Adipocyte (in vitro differentiated cells): ENCODE data around the gene ACSBG1.

Experiments
- DNase-seq: peaks from one replicate; pipeline ENCODE4 v3.0.0-alpha.2; 2015; ENCODE audit warnings: low read depth
- H3K27me3 ChIP-seq: replicated peaks from 2 replicates; pipeline ENCODE4 v1.7.0; 2013; ENCODE audit warnings: mild to moderate bottlenecking, low read length, moderate library complexity; ENCODE audit not compliant: control insufficient read depth, insufficient read depth
- H3K36me3 ChIP-seq: 2 replicates; pipeline ENCODE4 v1.7.0; 2013; ENCODE audit warnings: low read length, mild to moderate bottlenecking, moderate library complexity; ENCODE audit not compliant: control insufficient read depth, insufficient read depth, severe bottlenecking
- H3K4me1 ChIP-seq: 2 replicates; pipeline ENCODE4 v1.7.0; 2013; ENCODE audit warnings: mild to moderate bottlenecking, low read length, moderate library complexity; ENCODE audit not compliant: control insufficient read depth, insufficient read depth
- H3K4me3 ChIP-seq: 2 replicates; pipeline ENCODE4 v1.7.0; 2013; ENCODE audit warnings: mild to moderate bottlenecking, low read length, moderate library complexity
- H3K9ac ChIP-seq: 2 replicates; pipeline ENCODE4 v1.7.0; 2013; ENCODE audit warnings: mild to moderate bottlenecking, low read length, moderate library complexity
- H3K9me3 ChIP-seq: 2 replicates; pipeline ENCODE4 v1.7.0; 2013; ENCODE audit warnings: mild to moderate bottlenecking, low read length, moderate library complexity; ENCODE audit not compliant: control insufficient read depth

Gene ACSBG1

DNA sequence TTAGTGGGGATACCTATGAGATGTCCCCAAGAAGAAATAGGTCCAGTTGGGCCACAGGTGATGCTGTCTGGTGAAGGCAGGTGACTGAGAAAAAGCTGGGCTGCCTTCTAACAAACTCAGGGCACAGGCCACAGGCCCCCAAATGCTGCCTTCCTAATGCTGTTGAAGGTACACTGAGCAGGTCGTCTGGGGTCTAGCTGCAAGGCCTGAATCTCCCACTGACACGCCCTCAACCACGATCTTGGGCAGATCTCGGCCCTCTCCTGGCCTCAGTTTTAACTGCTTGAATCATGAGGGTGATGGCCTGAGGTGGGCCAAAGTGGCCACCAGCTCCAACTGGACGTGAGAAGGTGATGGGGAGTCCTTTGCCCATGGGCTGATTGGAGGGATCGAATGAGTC lies 2.1 kb upstream of the ACSBG1 start:
- Histone ChIP-seq H3K9ac (no peak overlapping the region), H3K27me3 (peaks cover 56% of the 10 kb centered on the region), H3K36me3 (no peaks in the 10 kb centered on the region), H3K4me3 (no peak overlapping the region), H3K9me3 (no peaks in the 10 kb centered on the region), H3K4me1 (no peaks in the 10 kb centered on the region)
- no peak for DNase-seq

DNA sequence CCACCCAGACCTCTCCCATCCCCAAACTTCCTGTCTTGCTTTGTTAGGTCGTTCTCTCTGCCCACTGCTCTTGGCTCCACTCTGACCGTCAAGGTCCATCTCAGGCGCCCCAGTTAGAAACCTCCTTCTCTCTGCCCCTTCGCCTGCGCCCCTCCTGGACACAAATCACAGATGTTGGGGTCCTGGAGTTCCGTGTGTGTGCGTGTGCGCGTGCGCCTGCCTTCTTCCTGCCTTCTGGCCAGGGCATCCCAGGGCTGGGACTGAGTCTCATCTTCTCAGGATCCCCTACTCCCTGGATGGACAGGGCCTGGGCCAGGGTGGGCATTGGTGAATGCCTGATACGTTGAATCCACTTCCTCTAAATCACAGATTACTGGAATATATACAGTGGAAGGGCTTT lies 869 bp downstream of the ACSBG1 start:
- Histone ChIP-seq H3K4me1 (no peaks in the 10 kb centered on the region), H3K9ac (no peak overlapping the region), H3K36me3 (no peaks in the 10 kb centered on the region), H3K9me3 (no peaks in the 10 kb centered on the region), H3K4me3 (no peak overlapping the region), H3K27me3 (peaks cover 69% of the 10 kb centered on the region)
- DNase-seq, result no peak

DNA sequence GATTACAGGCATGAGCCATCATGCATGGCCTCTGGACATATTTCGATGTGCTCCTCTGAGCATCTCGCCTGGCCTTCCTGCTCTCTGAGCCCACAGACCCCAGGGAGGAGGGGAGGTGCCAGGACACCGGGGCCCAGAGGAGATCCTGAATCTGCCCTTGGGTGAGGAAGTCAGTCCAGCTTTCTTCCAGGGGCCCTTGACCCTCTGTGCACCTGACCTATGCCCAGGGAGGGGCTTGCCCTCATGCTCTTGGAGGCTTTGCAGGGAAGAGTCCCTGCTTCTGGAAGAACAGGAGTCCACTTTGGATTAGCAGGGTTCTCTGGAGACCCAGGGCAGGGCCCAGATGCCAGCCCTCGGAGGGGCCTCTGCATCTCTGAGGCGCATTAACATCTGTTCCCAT lies 1.4 kb downstream of the ACSBG1 start:
- Histone ChIP-seq H3K27me3 (peaks cover 68% of the 10 kb centered on the region), H3K9ac (no peak overlapping the region), H3K4me3 (no peak overlapping the region), H3K9me3 (no peaks in the 10 kb centered on the region), H3K36me3 (no peaks in the 10 kb centered on the region), H3K4me1 (no peaks in the 10 kb centered on the region)
- no peak for DNase-seq

DNA sequence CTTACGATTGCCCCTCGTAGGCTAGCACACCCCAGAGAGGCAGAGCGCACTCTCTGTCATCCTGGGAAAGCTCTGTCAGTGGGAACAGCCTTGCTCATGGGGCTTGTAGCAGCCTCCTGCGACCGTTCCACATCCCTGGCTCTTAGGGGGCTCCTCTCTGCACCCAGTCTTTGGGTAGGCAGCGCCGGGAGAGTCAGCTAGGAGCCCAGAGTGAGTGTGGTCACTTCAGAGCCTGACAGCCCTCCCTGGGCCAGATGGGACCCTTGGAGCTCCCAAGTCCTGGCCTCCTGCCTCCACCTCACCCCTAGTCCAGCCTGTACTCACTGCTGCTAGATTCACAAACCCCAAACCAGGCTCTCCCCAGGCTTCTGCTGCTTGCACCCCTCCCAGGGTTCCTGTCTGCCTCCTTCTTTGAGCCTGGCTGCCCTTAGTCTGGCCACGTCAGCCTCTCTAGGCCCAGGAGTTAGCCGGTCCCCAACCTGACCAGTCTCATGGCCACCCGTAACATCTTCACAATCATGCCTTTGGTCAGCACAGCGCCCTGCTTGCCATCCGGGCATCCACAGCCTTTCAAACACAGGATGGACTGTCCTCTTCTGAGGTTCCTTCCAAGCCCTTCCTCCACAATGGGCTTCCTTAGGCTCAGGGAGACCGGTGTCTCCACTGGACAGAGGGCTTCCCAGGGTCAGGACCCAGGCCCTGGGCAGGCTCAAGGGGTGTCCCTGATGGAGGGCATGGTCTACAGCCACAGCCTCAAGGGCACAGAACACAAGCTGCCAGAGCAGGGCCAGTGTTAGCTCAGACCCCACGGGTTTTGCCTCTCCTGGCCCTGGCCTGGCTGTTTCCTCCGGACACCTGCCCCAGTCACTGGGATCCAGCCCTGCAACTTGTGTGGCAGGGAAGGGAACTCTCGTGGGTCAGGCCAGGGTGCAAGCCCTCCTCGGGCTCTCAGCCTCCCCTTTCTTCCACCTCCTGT lies 4.6 kb downstream of the ACSBG1 start:
- Histone ChIP-seq H3K36me3 (no peaks in the 10 kb centered on the region), H3K4me1 (no peaks in the 10 kb centered on the region), H3K9ac (no peak overlapping the region), H3K27me3 (peaks cover 51% of the 10 kb centered on the region), H3K9me3 (peaks cover 3% of the 10 kb centered on the region), H3K4me3 (no peak overlapping the region)
- no peak for DNase-seq

DNA sequence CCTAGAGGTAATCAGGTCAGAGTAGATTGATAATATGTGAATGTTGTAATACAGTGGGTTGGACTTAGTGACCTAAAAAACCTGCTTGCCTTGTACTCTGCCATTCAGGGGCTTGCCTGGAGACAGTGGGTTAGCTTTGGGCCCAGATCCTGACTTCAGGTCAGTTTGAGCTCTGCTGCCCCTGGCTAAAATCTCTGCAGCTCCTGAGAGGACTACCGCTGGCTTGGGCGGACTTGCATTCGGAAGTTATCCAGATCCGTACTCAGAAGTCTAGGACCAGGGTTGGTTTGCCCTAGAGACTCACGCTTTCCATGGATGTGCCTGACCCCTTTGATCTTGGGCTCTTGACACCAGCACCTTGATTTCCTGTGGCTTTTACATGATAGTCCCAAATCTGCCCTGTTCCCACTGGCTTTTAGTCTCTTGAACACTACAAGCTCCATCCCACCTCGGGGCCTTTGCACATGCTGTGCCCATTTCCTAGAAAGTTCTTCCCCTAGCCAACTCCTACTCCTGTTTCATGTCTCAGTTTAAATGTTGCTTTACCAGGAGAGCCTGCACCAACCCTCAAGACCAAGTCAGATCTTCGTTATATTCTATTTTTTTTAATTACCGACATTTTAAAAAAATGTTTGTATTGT lies 5.9 kb downstream of the ACSBG1 start:
- Histone ChIP-seq H3K27me3 (peaks cover 40% of the 10 kb centered on the region), H3K4me3 (no peak overlapping the region), H3K36me3 (no peaks in the 10 kb centered on the region), H3K9ac (no peak overlapping the region), H3K4me1 (no peaks in the 10 kb centered on the region), H3K9me3 (peaks cover 3% of the 10 kb centered on the region)
- DNase-seq, result no peak

DNA sequence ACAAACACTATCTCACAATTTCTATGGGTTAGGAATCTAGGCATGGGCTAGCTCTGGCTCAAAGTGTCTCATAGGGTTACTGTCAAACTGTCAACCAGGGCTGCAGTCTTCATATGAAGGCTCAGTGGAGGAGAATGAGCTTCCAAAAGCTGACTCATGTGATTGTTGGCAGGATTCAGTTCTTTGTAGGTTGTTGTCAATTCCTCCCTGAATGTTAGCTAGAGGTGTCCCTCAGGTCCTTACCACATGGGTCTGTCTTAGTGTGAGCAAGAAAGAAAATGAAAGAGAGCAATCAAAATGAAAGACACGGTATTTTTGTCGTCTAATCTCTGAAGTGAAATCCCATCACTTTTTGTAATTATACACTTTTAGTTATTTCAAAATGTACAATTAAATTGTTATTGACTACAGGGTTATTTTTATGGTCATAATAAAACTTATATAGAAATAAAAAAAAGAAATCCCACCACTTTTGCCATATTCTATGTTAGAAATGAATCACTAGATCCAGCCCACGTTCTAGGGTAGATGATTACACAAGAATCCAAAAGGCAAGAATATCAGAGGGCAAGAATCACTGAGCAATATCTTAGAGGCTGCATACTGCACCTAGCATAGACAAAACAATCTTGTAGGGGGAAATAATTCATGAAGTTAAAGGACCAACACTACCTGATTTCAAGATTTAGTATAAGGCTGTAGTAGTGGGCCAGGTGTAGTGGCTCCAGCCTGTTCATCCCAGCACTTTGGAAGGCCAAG lies 8.4 kb downstream of the ACSBG1 start:
- H3K27me3 ChIP-seq, result peaks cover 24% of the 10 kb centered on the region
- no peaks in the 10 kb centered on the region for H3K4me1 ChIP-seq
- H3K4me3 ChIP-seq, result no peak overlapping the region
- H3K9me3 ChIP-seq, result peaks cover 3% of the 10 kb centered on the region
- no peak for DNase-seq
- no peaks in the 10 kb centered on the region for H3K36me3 ChIP-seq
- no peak overlapping the region for H3K9ac ChIP-seq

DNA sequence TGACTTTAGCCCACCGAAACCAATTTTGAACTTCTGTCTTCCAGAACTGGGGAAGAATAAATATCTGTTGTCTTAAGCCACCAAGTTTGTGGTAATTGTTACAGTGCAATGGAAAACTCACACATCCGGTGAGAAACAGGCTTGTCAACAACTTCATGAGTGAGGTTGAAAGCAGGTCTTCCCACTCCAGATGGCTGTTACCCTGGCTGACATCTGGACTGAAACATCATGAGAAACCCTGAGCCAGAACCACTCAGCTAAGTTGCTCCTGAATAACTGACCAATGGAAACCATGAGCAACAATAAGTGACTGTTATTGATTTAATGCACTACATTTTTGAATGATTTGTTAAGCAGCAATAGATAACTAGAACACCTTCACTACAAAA lies 10.3 kb downstream of the ACSBG1 start:
- H3K36me3 ChIP-seq, result no peaks in the 10 kb centered on the region
- no peak for DNase-seq
- H3K9ac ChIP-seq, result no peak overlapping the region
- H3K4me1 ChIP-seq, result no peaks in the 10 kb centered on the region
- H3K4me3 ChIP-seq, result no peak overlapping the region
- H3K27me3 ChIP-seq, result peaks cover 14% of the 10 kb centered on the region
- H3K9me3 ChIP-seq, result peaks cover 3% of the 10 kb centered on the region

DNA sequence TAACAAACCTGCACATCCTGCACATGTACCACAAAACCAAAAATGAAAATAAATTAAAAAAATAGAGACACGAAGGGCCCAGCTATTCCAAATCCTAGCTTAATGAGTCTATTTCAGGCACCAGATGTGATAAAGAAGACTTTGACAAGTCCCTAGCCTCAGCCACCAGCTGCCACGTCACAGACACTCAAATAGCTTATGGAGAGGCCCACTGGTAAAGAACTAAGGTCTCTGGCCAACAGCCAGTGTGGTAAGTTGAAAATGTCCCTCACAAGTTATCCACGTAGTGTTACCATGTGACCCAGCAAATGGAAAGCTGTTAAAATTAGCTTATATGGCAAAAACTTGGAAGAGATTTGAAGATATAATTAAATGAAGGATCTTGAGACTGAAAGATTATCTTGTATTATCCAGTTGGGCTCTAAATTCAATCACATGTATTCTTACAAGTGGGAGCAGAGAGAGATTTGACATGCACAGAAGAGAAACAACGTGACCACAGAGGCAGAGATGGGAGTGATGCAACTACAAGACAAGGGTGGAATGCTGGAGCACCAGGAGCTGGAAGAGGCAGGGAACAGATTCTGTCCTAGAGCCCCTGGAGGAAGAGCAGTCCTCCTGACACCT lies 10.9 kb downstream of the ACSBG1 start:
- DNase-seq, result peak; percentile 38
- no peaks in the 10 kb centered on the region for H3K36me3 ChIP-seq
- H3K4me3 ChIP-seq, result no peak overlapping the region
- peaks cover 14% of the 10 kb centered on the region for H3K27me3 ChIP-seq
- H3K4me1 ChIP-seq, result no peaks in the 10 kb centered on the region
- H3K9ac ChIP-seq, result no peak overlapping the region
- H3K9me3 ChIP-seq, result peaks cover 3% of the 10 kb centered on the region

DNA sequence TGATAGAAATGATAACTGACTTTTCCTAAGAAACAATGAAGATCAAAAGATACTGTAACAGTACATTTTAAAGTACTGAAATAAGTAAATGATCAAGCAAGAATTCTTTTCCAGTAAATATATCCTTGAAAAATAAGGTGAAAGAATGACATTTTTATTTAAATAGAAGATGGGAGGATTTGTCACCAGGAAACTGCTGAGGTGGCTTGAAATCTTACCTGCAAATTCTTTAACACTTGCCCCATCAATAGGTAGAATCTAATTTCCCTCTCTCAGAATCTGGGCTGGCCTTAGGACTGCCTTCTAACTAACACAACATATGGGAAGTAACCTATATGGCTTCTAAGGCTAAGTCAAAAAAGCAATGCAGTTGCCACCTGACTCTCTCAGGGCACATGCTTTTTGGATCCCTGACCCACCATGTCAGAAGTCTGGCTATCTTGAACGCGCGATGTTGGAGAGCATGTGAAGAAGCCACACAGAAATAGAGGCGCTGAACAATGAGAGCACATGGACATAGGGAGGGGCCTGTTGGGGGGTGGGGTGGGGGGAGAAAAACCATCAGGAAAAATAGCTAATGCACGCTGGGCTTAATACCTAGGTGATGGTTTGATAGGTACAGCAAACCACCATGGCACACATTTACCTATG lies 11.5 kb downstream of the ACSBG1 start:
- no peak overlapping the region for H3K4me3 ChIP-seq
- H3K27me3 ChIP-seq, result peaks cover 11% of the 10 kb centered on the region
- H3K36me3 ChIP-seq, result no peaks in the 10 kb centered on the region
- peaks cover 3% of the 10 kb centered on the region for H3K9me3 ChIP-seq
- no peak for DNase-seq
- no peak overlapping the region for H3K9ac ChIP-seq
- no peaks in the 10 kb centered on the region for H3K4me1 ChIP-seq

DNA sequence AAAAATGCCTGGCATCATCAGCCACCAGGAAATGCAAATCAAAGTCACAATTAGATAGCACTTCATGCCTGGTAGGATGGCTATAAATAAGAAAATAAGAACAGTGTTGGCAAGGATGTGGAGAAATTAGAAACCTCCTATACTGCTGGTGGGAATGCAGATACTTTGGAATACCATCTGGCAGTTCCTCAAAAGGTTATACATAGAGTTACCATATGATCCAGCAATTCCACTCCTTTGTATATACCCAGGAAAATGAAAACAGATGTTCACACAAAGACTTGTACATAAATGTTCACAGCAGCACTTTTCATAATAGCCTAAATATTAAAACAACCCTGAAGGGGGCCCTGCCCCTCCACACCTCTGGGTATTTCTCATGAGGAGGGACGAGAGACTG lies 13.7 kb downstream of the ACSBG1 start:
- no peaks in the 10 kb centered on the region for H3K36me3 ChIP-seq
- peaks cover 8% of the 10 kb centered on the region for H3K27me3 ChIP-seq
- H3K4me1 ChIP-seq, result peaks cover 16% of the 10 kb centered on the region
- DNase-seq, result no peak
- H3K4me3 ChIP-seq, result no peak overlapping the region
- peaks cover 3% of the 10 kb centered on the region for H3K9me3 ChIP-seq
- H3K9ac ChIP-seq, result no peak overlapping the region
